GM12875 (cell line): ENCODE measurements around the gene CSNK2A3.

Experiments
- H3K4me3 ChIP-seq: one replicate; pipeline ENCODE4 v1.5.1; 2011; ENCODE audit warnings: low read depth, low read length, control low read depth
- TF ChIP-seq, protein P1 (sequence below): IDR thresholded peaks from 2 replicates; pipeline ENCODE4 v1.5.1; 2011; ENCODE audit warnings: low read depth, mild to moderate bottlenecking, control low read depth, inconsistent platforms, low read length, moderate library complexity, borderline replicate concordance; ENCODE audit not compliant: insufficient read depth

The CSNK2A3 gene

DNA sequence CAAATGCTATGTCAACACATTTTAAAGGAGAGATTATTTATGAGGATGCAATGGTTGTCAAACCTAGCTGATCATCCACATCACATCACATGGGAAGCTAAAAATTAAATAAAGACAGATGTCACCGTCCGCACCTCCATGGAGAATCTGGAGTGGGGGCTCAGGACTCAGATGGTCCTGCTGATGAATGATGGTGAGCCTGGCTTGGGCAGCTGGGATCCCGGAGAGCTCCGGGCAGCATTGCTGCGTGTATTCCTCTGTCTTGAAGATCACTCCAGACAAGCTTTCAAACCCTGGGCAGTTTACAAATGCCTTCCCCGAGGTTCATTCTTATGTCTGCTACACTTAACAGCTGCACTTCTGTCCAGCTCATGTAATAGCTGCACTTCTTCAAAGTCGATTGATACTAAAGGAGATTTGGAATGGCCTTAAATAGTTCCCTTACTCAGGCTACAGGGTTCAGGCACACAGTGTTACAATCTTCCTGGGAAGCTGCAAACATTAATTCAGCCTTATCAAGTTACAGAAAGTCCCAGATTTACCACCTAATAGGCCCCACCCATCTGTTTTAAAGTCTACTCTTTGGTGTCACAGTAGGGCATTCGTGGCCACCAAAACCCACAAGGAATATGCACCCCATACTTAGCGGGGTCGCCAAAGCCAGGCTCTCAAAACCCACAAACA is 34.7 kb upstream of the CSNK2A3 start:
- TF ChIP-seq, protein P1, sequence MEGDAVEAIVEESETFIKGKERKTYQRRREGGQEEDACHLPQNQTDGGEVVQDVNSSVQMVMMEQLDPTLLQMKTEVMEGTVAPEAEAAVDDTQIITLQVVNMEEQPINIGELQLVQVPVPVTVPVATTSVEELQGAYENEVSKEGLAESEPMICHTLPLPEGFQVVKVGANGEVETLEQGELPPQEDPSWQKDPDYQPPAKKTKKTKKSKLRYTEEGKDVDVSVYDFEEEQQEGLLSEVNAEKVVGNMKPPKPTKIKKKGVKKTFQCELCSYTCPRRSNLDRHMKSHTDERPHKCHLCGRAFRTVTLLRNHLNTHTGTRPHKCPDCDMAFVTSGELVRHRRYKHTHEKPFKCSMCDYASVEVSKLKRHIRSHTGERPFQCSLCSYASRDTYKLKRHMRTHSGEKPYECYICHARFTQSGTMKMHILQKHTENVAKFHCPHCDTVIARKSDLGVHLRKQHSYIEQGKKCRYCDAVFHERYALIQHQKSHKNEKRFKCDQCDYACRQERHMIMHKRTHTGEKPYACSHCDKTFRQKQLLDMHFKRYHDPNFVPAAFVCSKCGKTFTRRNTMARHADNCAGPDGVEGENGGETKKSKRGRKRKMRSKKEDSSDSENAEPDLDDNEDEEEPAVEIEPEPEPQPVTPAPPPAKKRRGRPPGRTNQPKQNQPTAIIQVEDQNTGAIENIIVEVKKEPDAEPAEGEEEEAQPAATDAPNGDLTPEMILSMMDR = no peak
- no peak overlapping the region for H3K4me3 ChIP-seq

DNA sequence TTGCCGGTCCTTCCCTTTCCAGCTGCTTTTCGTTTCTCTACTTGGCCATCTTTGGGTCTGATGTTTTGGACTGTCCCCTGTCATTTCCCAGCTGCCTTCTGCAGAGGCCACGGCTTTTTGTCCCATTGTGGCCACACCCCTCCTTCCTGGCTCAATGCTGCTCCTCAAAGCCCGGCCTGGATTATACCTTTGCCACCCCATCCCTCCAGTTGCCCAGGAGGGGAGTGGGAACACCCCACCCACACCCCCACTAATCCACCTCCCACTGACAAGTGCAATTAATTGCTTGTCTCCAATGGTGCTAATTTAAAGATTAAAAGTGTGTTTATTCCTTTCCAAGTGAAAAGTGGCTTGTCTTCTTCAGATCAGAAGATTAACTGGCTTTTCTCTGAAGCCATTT is 34.2 kb upstream of the CSNK2A3 start:
- TF ChIP-seq, protein P1 = no peak
- H3K4me3 ChIP-seq = no peak overlapping the region

DNA sequence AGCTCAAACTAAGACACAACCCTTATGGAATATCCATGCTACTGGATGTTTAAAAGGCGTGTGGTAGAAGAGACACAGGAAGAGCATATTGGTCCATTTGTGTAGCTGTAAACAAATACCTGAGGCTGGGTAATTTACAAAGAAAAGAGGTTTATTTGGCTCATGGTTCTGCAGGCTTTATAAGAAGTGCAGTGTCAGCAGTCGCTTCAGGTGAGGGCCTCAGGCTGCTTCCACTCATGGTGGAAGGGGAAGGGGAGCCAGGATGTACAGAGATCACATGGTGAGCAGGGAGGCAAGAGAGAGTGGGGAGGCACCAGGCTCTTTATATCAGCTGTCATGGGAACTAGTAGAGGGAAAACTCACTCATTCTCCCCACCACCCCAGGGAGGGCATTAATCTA is 31.8 kb upstream of the CSNK2A3 start:
- TF ChIP-seq, protein P1 = no peak
- no peak overlapping the region for H3K4me3 ChIP-seq

DNA sequence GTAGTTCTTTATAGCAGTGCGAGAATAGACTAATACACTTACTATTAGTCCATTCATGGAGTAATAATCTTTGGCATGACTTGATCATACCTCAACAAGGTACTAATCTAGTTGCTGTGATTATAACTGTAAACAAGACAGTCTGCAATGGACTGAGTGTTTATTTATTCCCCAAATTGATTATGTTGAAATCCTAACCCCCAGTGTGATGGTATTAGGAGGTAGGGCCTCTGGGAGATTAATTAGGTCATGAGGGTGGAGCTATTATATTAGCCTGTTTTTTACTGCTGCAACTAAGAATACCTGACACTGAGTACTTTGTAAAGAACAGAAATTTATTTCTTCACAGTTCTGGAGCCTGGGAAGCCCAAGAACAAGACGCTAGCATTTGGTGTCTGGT is 30.9 kb upstream of the CSNK2A3 start:
- no peak overlapping the region for H3K4me3 ChIP-seq
- TF ChIP-seq, protein P1 = no peak

DNA sequence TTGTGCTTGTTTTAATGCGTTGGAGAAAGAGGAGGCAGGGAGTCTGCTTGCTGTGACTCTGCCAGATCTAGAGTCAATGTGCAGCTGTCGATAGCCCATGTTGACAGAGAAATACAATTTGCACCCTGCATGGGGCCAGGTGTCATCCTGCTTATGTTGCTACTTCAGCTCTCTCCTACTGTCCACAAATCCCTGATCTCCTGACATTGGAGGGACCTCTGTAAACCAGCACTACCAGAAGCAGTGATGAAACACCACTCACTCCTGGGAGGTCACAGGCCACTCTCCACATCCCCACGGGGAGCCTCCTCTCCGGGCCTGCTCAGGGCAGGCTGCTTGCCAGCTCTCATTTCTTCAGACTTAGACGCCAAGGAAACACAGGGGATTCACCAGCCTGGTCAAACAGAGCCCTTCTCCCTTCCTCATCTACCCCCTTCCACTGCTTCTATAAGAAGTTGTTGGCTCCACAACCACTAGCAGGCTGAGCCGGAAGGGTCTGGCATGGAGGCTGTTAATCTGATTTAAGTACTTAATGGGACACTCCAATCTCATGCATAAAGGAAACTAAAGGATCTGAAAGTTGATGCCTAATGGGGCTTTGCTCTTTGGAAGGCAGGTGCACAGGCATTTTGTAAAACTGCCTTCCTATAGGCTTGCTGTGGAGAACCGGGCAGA is 29.9 kb upstream of the CSNK2A3 start:
- TF ChIP-seq, protein P1 = no peak

DNA sequence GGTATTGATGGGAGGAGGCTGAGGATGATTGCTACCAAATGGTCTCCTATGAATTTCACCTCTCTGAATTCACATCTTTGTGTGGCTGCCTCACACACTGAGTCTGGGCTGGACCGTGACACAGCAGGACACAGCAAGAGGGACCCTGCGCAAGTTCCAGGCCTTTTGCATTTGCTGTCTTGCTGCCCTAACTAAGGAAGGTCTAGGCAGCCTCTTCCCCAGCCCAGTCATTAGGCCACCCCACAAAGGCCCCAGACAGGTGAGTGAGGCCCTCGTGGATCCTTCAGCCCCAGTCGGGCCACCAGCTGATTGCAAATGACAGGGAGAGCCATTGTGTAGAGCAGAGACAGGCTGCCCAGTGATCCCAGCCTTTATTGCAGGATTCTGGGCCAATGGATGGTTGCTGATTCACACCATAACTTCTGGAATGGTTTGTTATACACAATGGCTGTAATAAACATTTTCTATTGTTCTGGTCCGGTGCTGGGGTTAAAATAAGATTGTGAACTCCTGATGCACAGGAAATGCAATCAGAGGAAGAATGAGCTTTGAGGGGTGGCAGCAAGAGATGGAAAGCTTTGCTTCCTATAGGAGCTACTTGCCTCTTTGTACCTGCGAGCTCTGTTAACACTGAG is 28.5 kb upstream of the CSNK2A3 start:
- TF ChIP-seq, protein P1 = no peak
- no peak overlapping the region for H3K4me3 ChIP-seq

More for the DNA sequence above, 29.9 kb upstream of the CSNK2A3 start:
- H3K4me3 ChIP-seq = no peak overlapping the region

DNA sequence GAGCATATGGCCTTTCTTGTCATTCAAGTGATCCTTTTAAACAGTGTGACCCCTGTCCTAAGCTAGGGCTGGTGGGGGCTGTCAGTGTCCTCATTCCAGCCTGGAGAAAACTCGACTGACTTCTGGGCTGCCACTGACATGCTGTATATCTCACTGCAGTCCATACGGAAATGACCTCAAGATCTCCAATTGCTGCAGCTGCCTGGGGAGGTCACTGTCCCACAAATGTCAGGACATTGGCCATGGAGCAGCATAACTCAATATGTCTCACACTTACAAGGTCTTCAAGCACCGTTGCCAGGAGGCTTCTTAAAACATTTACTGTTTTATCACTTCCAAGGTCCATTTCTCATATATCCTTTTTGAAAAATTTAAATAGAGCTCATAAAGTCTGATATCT is 27.8 kb upstream of the CSNK2A3 start:
- TF ChIP-seq, protein P1 = no peak

More for the DNA sequence above, 27.8 kb upstream of the CSNK2A3 start:
- no peak overlapping the region for H3K4me3 ChIP-seq
